ENCODE data around the gene SF1. TPM values are rescaled to one million over a fixed set of nuclear protein-coding genes. Genes with fewer than 3 reads are reported as not detected.

The SF1 gene
- total RNA-seq, 2 donors from 2014 or later = 1,476 to 1,622 TPM

DNA sequence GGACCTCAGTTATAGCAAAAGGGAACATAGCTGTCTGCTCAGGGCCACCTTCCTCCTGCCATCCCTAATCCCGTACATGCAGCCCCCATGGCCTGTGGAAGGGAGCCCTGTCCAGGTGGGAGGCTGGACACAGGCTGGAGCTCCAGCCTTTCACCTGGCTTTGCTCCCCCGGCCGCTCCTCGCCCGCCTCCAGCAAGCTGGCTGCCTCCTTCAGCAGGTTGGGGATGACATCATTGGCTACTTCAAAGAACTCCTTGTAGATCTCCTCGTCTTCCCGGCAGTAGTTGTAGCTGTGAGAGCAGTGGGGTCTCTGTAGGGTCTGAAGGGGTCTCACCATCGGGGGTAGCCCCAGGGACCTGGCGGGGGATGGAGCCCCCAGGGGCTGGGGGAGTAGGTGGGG lies 27.1 kb upstream of the SF1 start:
- H3K9me3 ChIP-seq (ENCODE audit: control insufficient read depth, low read length, poor library complexity, severe bottlenecking) = no peaks in the 10 kb centered on the region
- DNase-seq (no peak), ATAC-seq (no peak)
- no peaks in the 10 kb centered on the region for H3K27me3 Mint-ChIP-seq
- H3K36me3 Mint-ChIP-seq (ENCODE audit: low read depth) = peaks cover 5% of the 10 kb centered on the region
- H3K27ac Mint-ChIP-seq = no peak overlapping the region
- peaks cover 31% of the 10 kb centered on the region for H3K4me1 Mint-ChIP-seq
- H3K4me3 Mint-ChIP-seq = no peak overlapping the region

DNA sequence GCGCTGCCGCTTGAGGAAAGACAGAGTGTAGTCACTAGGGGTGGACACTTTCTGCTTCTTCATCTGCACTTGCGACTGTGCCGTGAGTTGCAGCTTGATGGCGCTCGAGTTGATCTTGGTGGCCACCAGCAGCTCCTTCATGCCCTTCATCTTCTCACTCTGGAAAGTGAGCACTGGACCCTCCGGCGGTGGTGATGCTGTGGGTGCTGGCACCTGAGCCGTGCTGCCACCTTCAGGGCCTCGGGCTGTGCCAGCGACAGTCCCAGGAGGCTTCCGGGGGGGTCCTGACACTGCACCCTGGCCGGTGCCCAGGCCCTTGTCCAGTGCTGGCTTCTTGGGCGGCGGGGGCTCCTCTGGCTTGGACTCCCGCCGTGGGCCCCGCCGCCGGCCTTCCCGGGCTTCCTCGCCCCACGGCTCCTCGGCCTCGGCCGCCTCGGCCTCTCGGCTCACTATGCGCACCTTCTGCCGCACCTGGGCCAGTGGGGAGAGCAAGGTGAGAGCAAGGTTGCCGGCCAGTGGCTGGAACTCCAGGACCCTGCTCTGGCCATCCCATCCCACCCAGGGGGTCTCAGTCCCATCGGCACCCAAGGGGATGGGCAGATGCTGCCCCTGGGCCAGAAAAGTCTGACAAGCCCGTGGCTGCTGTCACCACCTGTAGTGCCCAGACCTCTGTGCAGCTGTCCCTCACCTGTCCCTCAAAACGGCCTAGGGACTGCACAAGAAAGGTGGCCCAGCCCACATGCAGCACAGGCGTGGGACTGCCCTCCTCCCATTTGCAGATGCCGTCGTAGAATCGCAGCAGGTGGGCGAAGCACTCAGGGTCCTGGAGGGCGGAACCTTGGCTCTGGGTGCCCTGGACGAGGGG lies 26.2 kb upstream of the SF1 start:
- H3K4me3 Mint-ChIP-seq = peak overlapping the region; percentile 89
- no peaks in the 10 kb centered on the region for H3K27me3 Mint-ChIP-seq
- DNase-seq (no peak), ATAC-seq (no peak)
- H3K27ac Mint-ChIP-seq = peak overlapping the region; percentile 95
- H3K4me1 Mint-ChIP-seq = peaks cover 24% of the 10 kb centered on the region
- peaks cover 5% of the 10 kb centered on the region for H3K36me3 Mint-ChIP-seq (ENCODE audit: low read depth)
- H3K9me3 ChIP-seq (ENCODE audit: control insufficient read depth, low read length, poor library complexity, severe bottlenecking) = no peaks in the 10 kb centered on the region

DNA sequence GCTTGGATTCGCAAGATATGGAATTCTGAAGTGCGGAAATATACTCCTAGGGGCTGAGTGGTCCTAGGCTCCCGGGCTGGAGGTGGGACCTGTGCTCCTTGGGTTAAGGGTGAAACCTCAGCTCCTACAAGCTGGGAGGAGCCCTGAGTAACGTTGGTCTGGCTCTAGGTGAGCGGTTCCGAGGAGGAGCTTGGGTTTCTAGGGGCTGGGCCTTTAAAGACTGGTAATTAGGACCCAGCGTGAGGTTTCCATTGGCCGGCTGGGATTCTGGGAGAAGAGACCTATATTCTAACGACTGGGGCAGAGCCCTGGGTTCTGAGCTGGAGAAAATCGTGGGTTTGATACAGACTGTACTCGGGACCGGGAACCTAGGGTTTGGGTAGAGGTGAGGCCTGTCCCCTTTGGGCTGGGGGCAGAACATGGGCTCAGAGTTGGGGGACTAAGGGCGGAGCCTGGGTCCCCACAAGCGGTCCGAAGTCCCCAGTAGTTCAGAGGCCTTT lies 25.6 kb upstream of the SF1 start:
- no peak for ATAC-seq
- peak overlapping the region; percentile 89 for H3K4me3 Mint-ChIP-seq
- H3K4me1 Mint-ChIP-seq = peaks cover 21% of the 10 kb centered on the region
- no peak for DNase-seq
- no peaks in the 10 kb centered on the region for H3K27me3 Mint-ChIP-seq
- peak overlapping the region; percentile 95 for H3K27ac Mint-ChIP-seq
- H3K36me3 Mint-ChIP-seq (ENCODE audit: low read depth) = peaks cover 5% of the 10 kb centered on the region
- no peaks in the 10 kb centered on the region for H3K9me3 ChIP-seq (ENCODE audit: control insufficient read depth, low read length, poor library complexity, severe bottlenecking)

DNA sequence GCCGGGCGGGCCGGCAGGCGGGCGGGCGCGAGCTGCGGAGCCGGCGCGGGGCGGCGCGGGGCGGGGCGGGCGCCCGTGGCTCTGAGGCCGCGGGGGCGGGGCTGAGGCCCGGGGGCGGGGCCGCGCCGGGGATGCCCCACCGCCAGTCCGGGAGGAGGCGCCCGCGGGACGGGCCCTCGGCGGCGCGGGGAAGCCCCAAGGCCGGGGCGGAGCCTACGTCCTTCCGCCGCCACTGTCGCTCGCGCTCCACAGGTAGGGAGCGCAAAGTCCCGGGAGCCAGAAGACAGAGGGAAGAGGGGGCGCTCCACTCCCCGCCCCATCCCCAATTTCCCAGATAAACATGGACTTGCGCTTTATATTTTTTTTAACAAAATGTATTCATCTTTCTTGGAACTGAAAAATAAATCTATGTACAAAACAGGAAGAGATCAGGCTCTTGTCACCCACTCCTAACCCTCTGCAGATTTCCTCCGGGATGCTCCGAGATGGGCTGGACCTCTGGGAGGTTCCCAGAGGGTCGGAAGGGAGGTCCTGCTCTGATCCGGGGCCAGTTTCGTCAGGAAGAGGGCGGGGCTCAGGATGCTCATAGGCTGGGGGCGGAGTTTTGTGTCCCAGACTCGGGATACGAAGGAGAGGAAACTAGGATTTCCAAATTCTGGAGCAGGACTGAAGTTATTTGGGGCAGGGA lies 25.0 kb upstream of the SF1 start, which contains the start of gene MAP4K2:
Gene MAP4K2, minus strand, starts transcription at position 57 of the 688 bp plus-strand sequence. CDS start 65 bp downstream, outside the sequence.
- DNase-seq (peak; percentile 90 to 97 (median 92)), ATAC-seq (peak; percentile 93)
- H3K4me3 Mint-ChIP-seq = peak within 1 kb of the TSS; percentile 89
- H3K27me3 Mint-ChIP-seq = no peaks in the 10 kb centered on the region
- peak within 1 kb of the TSS; percentile 95 for H3K27ac Mint-ChIP-seq
- peaks cover 24% of the 10 kb centered on the region for H3K4me1 Mint-ChIP-seq
- H3K9me3 ChIP-seq (ENCODE audit: control insufficient read depth, low read length, poor library complexity, severe bottlenecking) = no peaks in the 10 kb centered on the region
- H3K36me3 Mint-ChIP-seq (ENCODE audit: low read depth) = peaks cover 8% of the 10 kb centered on the region

DNA sequence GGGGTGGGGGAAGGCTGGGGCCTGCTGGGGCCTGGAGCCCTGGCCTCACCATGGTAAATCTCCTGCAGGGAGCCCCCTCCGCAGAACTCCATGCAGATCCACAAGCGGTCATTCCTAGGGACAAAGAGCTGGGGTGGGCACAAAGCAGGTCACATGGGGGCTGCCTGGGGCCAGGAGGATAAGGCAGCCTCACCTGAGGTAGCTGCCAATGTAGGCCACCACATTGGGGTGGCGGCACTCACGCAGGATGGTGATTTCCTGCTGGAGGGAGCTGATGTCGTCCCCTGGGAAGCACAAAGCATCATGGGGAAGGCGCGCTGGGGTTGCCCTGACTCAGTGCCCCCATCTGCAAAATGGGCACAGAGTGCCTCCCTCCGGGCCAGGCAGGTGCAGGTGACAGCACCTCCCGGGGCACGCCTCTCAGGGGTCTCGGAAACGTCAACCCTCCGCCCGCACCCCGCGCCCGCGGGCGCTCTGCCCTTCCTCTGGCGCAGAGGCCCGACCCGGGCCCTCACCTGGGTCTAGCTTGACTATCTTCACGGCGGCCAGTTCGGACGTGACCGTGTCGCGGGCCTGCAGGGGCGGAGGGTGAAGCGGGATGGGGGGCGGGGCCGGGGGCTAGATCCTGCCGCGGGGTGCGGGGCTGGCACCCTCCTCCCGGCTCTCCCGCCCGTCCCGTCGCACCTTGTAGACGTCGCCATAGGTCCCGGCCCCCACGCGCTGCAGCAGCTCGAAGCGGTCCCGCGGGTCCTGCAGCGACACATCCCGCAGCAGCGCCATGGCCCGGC lies 24.2 kb upstream of the SF1 start:
- DNase-seq (peak in 1 of 3 donors; percentile 45), ATAC-seq (peak; percentile 37)
- Mint-ChIP-seq H3K27me3 (no peaks in the 10 kb centered on the region), H3K36me3 (ENCODE audit: low read depth) (peaks cover 8% of the 10 kb centered on the region), H3K4me1 (peaks cover 24% of the 10 kb centered on the region), H3K4me3 (peak overlapping the region; percentile 82), H3K27ac (peak overlapping the region; percentile 95)
- no peaks in the 10 kb centered on the region for H3K9me3 ChIP-seq (ENCODE audit: control insufficient read depth, low read length, poor library complexity, severe bottlenecking)

DNA sequence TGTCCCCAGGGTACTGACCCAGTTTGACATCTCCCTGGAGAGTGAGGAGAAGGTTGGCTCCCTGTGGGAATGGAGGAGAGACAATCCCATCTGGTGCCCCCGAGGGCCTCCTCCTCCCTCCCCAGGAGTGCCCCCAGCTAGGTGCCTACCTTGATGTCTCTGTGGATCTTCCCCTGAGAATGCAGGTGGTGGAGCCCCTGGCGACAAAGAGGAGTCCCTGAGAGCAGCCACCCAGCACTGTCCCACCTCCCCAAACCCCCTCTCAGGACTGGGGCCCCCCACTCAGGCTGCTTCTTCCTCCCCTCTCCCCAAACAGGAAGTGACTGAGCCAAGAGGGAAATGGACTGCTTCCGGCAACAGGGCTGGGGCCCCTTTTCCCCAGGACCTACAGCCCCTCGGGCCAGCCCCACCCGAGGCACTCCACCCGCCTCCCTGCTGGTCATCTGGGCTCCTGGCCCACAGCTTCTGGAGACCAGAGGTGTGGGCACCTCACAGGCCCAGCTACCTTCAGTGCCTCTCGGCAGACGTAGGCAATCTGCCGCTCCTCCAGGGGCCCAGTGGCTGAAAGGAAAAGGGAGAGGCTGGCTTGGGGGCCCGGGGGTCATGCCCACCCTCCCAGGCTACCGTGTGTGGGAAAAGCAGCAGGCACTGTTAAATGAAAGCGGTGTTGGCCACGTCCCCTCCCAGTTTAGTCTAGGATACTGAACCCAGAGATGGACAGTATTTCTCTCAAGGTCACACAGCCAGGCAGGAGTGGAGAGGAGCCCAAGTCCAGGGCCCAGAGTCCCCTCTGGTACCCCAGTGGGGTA lies 23.4 kb upstream of the SF1 start:
- Mint-ChIP-seq H3K4me1 (peaks cover 20% of the 10 kb centered on the region), H3K27ac (peak overlapping the region; percentile 80)
- no peak for ATAC-seq

DNA sequence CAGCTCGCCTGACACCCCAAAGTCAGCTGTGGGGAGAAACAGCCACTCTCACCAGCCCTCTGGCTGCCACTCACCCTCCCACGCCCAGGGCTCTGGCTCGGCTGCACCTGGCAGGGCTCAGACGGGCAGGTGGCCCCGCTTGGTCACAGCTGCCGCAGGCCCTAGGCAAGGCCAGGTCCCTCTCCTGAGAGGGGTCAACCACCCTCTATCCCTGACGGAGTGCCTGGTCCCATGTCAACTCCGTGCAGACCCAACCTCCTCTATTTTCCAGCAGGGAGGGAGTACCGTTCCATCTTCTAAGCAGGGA lies 22.8 kb upstream of the SF1 start:
- Mint-ChIP-seq H3K4me3 (peak overlapping the region; percentile 69), H3K4me1 (peaks cover 20% of the 10 kb centered on the region), H3K27ac (peak overlapping the region; percentile 80), H3K36me3 (ENCODE audit: low read depth) (peaks cover 4% of the 10 kb centered on the region), H3K27me3 (no peaks in the 10 kb centered on the region)
- DNase-seq (no peak), ATAC-seq (no peak)
- no peaks in the 10 kb centered on the region for H3K9me3 ChIP-seq (ENCODE audit: control insufficient read depth, low read length, poor library complexity, severe bottlenecking)

More for the DNA sequence above, 23.4 kb upstream of the SF1 start:
- DNase-seq = no peak
- no peaks in the 10 kb centered on the region for H3K9me3 ChIP-seq (ENCODE audit: control insufficient read depth, low read length, poor library complexity, severe bottlenecking)
- Mint-ChIP-seq H3K27me3 (no peaks in the 10 kb centered on the region), H3K36me3 (ENCODE audit: low read depth) (peaks cover 7% of the 10 kb centered on the region), H3K4me3 (peak overlapping the region; percentile 82)

DNA sequence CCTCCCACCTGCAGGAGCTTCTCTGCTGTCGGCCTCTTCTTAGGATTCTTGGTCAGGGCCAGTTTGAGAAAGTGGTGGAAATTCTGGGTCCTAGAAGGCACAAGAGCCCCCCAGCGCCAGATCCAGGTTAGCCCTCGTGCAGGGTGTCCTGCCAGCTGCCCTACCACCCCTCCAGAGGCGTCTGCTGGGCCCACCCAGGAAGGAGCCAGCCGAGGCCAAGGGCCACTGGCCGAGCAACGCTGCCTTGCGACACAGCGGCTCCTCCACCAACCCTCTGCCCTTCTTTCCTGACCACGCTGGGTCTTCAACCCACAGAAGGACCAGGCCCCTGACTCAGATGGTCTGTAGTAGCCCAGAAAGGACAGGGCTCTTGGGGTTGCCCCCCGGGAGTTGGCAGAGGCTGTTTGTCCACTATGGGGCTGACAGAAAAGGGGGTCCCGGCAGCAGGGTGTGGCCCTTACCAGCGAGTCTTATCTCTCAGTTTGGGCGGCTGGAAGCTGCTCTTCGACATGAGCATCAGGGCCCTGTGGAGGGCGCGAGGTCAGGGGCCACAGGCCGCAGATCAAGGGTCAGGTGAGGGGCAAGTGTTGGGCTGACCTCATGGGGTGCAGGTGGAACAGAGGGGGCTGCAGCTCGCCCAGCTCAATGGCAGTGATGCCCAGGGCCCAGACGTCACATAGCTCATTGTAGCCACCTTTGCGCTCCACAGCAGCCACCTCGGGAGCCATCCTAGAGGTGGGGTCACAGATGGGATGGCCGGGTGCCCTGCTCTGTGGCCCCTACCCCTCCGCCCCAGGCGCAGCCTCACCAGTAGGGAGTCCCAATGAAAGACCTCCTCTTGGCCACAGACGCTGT lies 22.2 kb upstream of the SF1 start:
- H3K27ac Mint-ChIP-seq = no peak overlapping the region
- peaks cover 4% of the 10 kb centered on the region for H3K36me3 Mint-ChIP-seq (ENCODE audit: low read depth)
- H3K4me1 Mint-ChIP-seq = peaks cover 20% of the 10 kb centered on the region

DNA sequence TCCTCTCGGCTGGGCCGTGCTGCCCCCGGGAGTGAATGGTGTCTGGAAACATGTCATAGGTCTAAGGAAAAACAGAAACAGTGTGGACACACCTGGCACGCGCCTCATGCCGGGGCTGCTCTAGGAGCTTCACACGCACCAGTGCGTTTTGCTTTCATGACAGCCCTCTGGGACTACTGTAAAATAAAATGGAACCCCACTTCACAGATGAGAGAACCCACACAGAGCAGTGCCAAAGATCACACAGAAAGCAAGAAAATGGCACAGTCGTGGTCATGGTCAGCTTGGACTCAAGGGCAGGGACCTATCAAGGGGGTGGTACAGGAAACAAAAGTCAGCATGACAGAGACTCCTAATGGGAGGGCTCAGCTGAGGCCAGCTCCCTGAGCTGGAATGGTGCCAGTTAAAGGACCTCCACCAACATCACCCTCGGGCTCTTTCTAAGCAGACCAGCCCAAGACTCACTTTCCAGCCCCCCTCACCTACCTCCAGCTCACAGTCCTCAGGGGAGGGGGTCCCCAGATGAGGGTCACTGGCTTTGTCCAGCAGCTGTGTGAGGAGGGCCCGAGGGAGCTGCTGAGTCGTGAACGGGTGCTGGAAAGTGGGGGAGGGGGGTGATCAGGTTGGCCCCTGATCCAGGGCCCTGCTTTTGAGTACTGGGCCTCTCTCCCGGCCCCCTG lies 21.4 kb upstream of the SF1 start:
- peak overlapping the region; percentile 4 for H3K27ac Mint-ChIP-seq
- H3K27me3 Mint-ChIP-seq = no peaks in the 10 kb centered on the region
- H3K9me3 ChIP-seq (ENCODE audit: control insufficient read depth, low read length, poor library complexity, severe bottlenecking) = no peaks in the 10 kb centered on the region
- no peak overlapping the region for H3K4me3 Mint-ChIP-seq
- peaks cover 4% of the 10 kb centered on the region for H3K36me3 Mint-ChIP-seq (ENCODE audit: low read depth)
- H3K4me1 Mint-ChIP-seq = peaks cover 22% of the 10 kb centered on the region
- DNase-seq (no peak), ATAC-seq (no peak)

More for the DNA sequence above, 22.2 kb upstream of the SF1 start:
- H3K9me3 ChIP-seq (ENCODE audit: control insufficient read depth, low read length, poor library complexity, severe bottlenecking) = no peaks in the 10 kb centered on the region
- ATAC-seq (no peak), DNase-seq (no peak)
- Mint-ChIP-seq H3K4me3 (peak overlapping the region; percentile 69), H3K27me3 (no peaks in the 10 kb centered on the region)

DNA sequence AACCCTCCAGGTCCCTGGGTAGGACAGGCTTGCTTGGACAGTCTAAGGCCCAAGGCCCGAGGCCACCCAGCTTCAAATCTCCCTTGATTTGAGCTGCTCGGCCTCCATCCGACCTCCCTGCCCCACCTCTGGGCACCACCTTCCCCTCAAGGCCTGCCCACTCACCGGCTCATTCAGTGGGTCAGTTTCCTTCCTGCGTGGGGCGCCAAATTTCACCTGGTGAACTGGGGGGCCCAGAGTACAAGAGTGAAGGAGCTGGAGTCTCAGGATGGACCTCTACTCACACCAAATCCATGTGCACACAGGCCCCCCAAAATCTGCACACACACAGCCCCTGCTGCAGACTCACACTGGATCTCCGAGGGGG lies 20.9 kb upstream of the SF1 start:
- H3K4me3 Mint-ChIP-seq = no peak overlapping the region
- ATAC-seq (no peak), DNase-seq (no peak)
- peaks cover 26% of the 10 kb centered on the region for H3K4me1 Mint-ChIP-seq
- H3K36me3 Mint-ChIP-seq (ENCODE audit: low read depth) = peaks cover 6% of the 10 kb centered on the region
- H3K9me3 ChIP-seq (ENCODE audit: control insufficient read depth, low read length, poor library complexity, severe bottlenecking) = no peaks in the 10 kb centered on the region
- H3K27ac Mint-ChIP-seq = peak overlapping the region; percentile 4
- H3K27me3 Mint-ChIP-seq = no peaks in the 10 kb centered on the region

DNA sequence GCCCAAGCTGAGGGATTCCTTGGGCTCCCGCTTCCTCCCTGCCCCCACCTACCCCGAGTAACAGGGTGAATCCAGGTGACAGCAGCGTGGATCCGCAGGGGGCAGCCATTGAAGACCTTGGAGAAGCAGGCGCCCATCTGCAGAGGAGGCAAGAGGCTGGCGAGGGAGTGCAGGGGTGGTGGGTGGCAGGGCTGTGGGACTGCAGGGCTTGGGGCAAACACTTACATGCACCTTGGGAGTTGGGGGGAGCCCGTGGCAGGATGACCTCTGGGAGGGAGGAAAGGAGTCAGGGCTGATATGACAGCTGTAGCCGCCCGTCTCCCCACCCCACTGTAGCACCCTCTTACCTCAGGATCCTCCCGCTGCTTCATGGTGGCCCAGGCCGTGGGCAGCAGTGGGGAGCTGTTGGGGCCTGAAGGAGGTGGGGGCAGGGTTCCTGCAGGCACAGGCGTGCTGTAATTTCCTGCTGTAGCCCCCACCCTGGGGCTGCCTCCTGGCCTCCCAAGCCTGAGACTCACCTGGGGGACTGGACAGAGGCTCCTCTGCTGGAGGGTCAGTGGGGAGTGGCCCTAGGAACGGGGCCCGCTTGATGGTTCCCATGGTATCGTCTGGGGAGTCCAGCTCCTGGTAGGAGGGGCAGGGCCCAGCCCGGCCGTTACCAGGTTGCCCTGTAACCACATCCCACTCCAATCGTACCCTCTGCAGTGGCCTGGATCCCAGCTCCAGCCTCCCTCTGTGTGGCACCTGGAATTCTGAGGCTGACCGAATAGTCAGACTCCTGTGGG lies 18.6 kb upstream of the SF1 start:
- Mint-ChIP-seq H3K4me3 (no peak overlapping the region), H3K36me3 (ENCODE audit: low read depth) (peaks cover 6% of the 10 kb centered on the region), H3K27ac (no peak overlapping the region), H3K27me3 (no peaks in the 10 kb centered on the region), H3K4me1 (peaks cover 22% of the 10 kb centered on the region)
- H3K9me3 ChIP-seq (ENCODE audit: control insufficient read depth, low read length, poor library complexity, severe bottlenecking) = no peaks in the 10 kb centered on the region
- ATAC-seq (no peak), DNase-seq (no peak)
